Measurements from ENCODE around the gene WWTR1.

WWTR1 gene

DNA sequence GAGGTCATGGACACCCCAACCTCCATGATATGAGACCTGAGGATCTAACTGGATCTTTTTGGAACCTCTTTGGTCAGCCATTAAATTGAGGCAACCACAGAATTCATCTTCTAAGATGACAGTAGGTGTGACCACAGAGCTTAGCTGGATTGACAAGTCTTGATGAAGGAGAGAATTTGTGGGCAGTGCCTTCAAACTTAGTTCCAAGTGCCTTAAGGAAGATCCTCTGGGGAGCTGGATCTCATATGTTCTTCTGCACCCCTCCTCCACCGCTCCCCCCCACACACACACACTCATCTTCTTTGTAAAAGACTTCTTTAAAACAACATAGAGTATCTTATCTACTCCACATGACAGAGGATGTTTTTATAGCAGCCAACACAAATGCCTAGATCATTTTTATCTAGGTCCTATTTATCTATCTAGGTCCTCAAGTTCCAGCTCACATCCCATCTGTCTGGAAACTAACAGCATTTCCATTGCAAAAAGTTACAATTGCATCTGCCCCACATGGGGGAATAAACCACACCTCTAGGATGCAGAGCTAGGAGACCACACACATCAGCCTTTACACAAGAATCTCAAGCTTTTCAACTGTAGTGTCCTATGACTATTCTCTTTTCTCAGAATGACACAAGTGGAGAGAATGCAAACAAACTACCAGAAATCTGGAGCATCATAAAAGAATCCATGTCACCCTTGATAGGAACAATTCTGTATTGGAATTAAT, 37.4 kb downstream of the WWTR1 start:
- no peak for DNase-seq

GRCh38 chr3:149619136-149619535, 38.7 kb downstream of the WWTR1 start:
- no peak for DNase-seq

GRCh38 chr3:149618151-149619123, 39.4 kb downstream of the WWTR1 start:
- DNase-seq = no peak

GRCh38 chr3:149615731-149616221, 42.0 kb downstream of the WWTR1 start:
- no peak for DNase-seq

DNA sequence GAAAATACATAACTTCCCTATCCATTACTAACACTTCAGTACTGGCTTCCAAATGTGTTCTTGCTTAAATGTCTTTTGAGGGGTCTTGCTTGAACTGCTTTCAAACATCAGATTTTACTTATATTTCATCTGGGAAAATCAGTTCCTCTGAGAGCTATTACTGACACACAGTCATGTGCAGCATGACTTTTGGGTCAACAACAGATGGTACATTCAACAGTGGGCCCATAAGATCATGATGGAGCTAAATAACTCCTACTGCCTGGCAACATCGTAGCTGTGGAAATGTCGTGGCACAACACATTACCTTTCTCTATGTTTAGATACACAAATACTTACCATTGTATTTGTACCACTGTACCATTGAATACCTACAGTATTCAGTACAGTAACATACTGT, 43.8 kb downstream of the WWTR1 start:
- DNase-seq = no peak

DNA sequence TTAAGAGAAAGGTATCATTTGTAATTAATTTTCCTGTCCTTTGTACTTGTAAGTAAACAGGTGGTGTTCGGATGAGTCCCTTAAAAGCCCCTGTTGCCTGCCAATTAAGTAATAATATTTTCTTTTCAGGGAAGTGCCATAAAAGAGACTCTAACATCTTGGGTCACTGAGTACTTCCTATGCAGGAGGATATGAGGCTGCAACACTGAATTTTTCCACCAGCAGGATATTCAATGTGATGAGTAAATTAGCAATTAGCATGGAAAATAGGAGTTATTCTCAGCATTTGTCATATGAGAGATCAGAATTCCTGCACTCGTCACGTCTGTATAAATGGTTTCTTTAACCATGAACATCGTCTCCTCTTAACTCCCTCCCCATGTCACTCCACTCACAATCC, 45.4 kb downstream of the WWTR1 start:
- DNase-seq = no peak

GRCh38 chr3:149611149-149611548, 46.7 kb downstream of the WWTR1 start:
- no peak for DNase-seq

DNA sequence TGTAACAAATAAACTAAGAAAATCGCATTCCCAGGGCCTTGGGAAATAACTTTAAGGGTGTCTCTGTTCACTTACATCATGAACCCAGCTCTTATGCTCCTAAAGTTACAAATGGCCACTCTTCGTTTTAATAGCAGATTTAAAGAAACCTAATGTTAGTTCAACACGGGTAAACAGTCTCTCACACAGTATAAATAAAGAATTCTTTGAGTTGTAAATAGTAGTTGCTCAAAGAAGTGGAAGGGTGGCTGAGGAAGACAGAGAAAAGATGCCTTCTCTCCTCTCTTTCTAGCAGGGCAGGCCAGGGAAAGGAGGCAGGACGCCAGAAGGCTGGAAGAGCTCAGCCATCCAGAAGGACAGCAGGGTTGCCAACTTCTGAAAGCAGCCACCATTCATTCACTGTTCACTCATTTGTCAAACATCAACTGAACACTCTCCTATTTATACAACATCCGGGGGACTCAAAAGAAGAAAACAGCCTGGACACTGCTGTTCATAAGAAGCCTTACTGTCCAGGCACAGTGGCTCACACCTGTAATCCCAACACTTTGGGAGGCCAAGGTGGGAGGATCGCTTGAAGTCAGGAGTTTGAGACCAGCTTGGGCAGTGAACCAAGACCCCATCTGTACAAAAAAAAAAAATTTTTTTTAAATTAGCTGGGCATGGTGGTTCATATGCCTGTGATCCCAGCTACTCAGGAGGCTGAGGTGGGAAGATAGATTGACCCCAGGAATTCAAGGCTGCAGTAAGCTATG, 47.3 kb downstream of the WWTR1 start:
- DNase-seq = no peak

- DNase-seq = no peak
These were observed 48.2 kb downstream of the WWTR1 start for GRCh38 chr3:149609595-149609994.

GRCh38 chr3:149608987-149609386, 48.8 kb downstream of the WWTR1 start:
- DNase-seq = no peak

GRCh38 chr3:149605902-149606301, 51.9 kb downstream of the WWTR1 start:
- no peak for DNase-seq

DNA sequence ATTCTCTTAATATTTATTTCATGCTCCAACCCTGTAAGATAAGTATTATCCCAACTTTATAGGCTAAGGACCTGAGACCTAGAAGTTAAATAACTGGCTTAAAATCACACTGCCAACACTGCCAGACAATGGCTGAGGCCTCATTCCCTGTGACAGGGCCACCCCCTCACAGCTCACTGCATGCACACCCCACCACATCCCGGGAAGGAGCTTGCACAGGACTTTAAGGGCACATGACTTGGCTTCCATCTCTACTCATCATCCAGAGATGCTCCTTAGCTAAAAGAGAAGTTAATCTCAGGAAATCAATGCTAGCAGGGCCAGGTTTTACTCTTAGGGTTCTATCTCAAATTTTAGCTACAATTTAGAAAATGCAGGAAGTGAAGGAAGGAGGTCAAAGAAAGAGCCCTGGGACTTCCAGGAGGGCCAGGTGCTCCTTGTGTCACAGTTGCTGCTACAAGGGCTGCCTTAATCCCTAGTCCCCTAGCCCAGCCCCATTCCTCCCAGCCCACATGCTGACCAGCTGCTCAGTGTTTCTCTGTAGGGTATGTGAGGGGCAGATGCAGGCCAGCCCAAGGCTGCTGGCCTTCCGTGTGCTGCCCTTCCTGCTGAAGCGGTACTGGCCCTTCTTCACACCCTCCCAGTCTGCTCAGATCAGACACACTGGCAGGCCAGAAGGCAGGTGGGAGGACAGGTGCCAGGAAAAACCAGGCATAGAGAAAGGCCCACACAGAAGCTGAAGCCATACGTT, 53.5 kb downstream of the WWTR1 start:
- DNase-seq = no peak

- DNase-seq = no peak
These were observed 54.4 kb downstream of the WWTR1 start for GRCh38 chr3:149603126-149604074.

DNA sequence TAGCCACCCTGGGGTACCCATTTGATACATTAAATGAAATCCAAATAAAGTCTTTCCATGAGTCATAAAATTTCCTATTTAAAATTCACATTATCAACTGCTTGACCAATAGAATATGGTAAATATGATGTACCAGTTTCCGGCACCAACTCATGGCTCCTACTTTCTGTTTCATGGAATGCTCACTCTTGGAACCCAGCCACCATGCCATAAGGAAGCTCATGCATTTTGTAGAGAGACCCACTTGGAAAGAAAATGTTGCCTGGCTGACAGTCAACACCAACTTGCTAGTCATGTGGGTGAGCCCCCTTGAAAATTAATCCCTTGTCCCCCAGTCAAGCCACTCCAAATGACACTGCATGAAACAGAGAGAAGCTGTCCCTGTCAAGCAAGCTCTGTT, 57.2 kb downstream of the WWTR1 start:
- DNase-seq = no peak

DNA sequence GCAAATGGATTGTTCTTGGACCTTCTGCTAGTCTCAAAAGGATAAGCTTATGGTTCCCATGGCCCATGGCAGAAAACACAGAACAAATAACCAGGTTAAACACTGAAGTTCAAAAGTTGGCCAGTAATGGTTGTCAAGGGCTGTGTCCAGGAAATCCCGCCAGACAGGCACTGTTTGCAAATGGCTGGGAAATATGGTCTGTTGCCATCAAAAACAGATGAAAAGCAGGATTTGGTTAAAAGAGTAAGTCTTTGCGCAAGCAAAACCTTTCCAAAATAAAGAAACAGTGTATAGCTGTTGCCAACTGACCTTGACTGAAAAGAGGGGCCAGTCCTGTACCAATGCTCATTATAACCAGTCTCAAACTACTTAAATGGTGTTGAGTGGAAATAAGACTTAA, 58.6 kb downstream of the WWTR1 start:
- no peak for DNase-seq

- DNase-seq = no peak
These were observed 61.6 kb downstream of the WWTR1 start for GRCh38 chr3:149596134-149596770.

DNA sequence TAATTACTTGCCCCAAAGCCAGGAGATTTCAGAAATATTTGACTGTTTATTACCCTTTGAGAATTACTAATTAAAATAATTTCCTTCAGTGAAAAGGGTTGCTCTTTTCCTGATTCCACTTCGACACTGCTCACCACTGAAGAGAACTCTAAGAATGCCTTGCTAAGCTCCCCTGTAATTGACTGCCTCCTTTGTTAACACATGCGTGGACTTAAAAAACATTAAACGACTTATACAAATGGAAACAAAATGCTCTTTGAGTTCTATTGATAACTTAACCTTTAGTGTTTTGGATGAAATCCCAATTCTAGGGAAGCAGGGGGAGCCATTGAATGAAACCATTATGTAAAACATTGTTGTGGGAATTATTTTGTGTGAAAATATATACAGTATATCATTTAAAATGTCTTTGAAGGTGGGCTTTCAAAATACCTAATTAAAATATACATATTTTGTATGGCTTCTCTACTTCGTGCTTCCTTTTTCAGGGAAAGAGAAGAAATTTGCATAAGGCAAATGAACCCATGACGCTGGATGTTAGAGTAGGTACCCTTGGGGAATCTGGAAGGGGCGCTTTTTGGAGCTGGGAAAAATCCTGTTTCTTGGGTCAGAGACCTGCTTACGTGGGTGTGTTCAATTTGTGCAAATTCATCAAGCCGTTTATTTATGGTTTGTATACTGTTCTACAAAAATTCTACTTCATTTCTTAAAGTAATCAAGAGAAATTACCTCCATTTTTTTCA, 64.2 kb downstream of the WWTR1 start:
- no peak for DNase-seq

- DNase-seq = no peak
These were observed 65.0 kb downstream of the WWTR1 start for GRCh38 chr3:149592758-149593240.

DNA sequence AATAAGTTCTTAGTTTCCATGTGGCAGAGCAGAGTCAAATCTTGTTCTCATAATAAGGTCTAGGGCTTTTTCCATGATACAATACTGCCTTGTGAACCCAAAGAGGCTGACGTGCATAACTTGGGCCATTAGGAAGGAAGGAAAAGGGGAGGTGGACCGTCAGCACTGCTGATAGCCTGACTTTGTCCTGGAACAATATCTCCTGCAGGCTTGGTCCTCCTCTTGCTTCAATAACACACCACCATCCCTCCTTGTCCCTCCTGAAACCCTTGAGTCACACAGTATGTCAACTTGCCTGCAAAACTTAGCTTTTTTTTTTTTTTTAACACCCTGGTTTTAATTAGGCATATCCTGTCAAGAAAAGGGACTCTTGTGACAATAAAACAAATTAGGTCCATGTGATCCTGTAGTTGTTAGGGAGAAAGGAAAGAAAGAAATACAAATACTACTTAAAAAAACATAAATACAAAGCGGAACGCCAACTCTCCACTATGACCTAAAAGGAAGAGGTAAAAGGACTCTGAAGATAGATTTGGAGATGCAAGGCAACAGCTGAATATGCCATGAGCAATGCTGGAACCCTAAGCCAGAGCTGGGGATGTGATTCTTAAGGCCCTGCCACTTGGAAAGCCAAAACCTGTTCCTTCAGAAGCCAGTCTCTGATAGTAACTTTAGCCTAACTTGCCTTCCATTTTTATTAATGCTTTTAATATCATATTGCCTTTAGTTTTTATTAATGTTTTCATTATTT, 67.0 kb downstream of the WWTR1 start:
- DNase-seq = no peak
